DMS 273 treated with DMSO at 0.1 percent for 48 hours (cell line): ENCODE data around the gene CNTNAP5.

Source experiments
- DNase-seq: peaks from one replicate; lab custom pipeline; 2025; lab: John Stamatoyannopoulos, UW

The CNTNAP5 gene

GRCh38 chr2:124911560-124911959, 886.5 kb downstream of the CNTNAP5 start:
- no peak for DNase-seq

- no peak for DNase-seq
Observed at GRCh38 chr2:124913868-124914267, 888.8 kb downstream of the CNTNAP5 start.

GRCh38 chr2:124915567-124915966, 890.5 kb downstream of the CNTNAP5 start:
- DNase-seq = no peak

- DNase-seq = no peak
Observed at GRCh38 chr2:124919296-124919695, 894.2 kb downstream of the CNTNAP5 start.

- DNase-seq = no peak
Observed at GRCh38 chr2:124920448-124920847, 895.4 kb downstream of the CNTNAP5 start.

DNA sequence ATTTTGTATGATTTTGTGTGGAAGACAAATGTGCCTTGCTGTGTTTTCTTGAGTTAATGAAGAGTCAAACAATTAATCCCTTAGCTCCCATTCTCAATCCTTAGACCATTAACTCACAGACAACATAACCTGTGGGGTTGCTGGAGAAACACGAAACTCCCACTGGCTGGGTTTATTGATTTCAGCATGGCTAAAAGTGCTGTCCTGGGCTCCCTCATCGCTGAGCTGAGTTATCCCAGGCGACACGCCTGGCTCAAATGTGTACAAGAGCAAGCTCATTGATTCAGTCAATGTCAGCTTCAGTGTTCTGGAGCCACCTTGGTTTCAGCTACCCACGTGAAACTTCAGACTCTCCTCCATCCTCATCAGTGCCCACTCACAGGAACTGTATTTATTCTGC, 896.1 kb downstream of the CNTNAP5 start:
- DNase-seq = no peak

GRCh38 chr2:124923097-124923496, 898.0 kb downstream of the CNTNAP5 start:
- DNase-seq = no peak

DNA sequence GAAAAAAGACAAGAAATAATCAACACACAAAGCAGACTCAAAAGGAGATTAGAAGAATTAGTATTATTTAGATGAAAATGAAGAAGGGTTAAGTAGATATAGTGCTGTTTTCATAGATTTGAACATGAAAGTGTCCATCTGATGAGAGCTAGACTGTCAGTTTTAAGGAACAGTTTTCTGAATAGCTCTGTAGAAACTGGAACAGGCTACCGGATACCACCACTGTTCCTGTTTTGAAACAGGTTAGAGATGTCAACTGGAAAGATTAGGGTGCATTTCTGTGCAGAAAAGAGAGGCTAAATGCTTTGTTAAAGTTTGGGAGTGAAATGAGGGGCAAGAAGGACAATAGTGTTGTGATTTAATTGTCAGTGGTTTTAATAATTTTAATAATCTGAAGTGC, 908.8 kb downstream of the CNTNAP5 start:
- DNase-seq = no peak

DNA sequence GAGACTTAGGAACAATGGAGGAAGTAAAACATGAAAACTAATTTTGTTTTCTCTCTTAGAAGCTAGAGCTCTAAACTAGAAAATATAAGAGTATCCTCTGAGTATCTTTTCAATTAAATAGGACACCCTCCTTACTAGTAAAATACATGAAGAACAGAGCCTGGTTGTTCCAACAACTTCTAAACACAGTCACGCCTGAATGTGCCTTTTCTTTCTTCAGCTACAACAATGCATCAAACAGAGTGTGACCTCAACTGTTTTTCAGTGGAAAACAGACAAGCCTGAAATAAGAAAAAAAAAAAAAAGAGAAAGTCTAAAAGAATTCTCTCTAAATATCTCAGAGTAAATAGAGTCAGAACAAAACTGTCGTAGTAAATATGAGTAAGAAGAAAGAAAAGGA, 928.8 kb downstream of the CNTNAP5 start:
- DNase-seq = no peak

DNA sequence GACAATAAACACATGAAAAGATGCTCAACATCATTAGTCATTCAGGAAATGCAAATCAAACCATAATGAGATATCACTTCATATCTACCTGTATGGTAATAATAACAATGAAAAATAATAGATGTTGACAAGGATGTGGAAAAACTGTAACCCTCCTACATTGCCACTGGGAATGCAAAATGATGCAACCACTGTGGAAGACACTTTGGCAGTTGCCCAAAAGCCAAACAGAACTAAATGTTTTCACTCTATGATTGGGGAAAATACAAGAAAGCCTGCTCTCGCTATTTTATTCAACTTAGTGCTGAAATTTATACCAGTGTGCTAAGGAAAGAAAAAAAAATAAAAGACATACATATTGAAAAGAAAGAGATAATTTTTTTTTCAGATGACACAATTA, 934.5 kb downstream of the CNTNAP5 start:
- no peak for DNase-seq

GRCh38 chr2:124961132-124961531, 936.0 kb downstream of the CNTNAP5 start:
- no peak for DNase-seq
